Epithelial cell of esophagus (primary cell): ENCODE results near the gene LSS.

Experiments
- DNase-seq: peaks from one replicate; pipeline ENCODE4 v3.0.0; 2010; ENCODE audit warnings: low read depth
- H3K4me3 ChIP-seq: 2 replicates; pipeline ENCODE4 v1.5.1; 2011; ENCODE audit warnings: mild to moderate bottlenecking, low read length, control low read depth
- TF ChIP-seq, protein P1 (sequence below): IDR thresholded peaks from 2 replicates; pipeline ENCODE4 v1.5.1; 2011; ENCODE audit warnings: low read depth, mild to moderate bottlenecking, low read length, control low read depth, inconsistent platforms; ENCODE audit not compliant: insufficient read depth; ENCODE audit errors: missing control alignments

Gene LSS

GRCh38 chr21:46168659-46169386 lies 59.8 kb downstream of the LSS start:
- TF ChIP-seq, protein P1, sequence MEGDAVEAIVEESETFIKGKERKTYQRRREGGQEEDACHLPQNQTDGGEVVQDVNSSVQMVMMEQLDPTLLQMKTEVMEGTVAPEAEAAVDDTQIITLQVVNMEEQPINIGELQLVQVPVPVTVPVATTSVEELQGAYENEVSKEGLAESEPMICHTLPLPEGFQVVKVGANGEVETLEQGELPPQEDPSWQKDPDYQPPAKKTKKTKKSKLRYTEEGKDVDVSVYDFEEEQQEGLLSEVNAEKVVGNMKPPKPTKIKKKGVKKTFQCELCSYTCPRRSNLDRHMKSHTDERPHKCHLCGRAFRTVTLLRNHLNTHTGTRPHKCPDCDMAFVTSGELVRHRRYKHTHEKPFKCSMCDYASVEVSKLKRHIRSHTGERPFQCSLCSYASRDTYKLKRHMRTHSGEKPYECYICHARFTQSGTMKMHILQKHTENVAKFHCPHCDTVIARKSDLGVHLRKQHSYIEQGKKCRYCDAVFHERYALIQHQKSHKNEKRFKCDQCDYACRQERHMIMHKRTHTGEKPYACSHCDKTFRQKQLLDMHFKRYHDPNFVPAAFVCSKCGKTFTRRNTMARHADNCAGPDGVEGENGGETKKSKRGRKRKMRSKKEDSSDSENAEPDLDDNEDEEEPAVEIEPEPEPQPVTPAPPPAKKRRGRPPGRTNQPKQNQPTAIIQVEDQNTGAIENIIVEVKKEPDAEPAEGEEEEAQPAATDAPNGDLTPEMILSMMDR = no peak
- H3K4me3 ChIP-seq = no peak overlapping the region
- no peak for DNase-seq

DNA sequence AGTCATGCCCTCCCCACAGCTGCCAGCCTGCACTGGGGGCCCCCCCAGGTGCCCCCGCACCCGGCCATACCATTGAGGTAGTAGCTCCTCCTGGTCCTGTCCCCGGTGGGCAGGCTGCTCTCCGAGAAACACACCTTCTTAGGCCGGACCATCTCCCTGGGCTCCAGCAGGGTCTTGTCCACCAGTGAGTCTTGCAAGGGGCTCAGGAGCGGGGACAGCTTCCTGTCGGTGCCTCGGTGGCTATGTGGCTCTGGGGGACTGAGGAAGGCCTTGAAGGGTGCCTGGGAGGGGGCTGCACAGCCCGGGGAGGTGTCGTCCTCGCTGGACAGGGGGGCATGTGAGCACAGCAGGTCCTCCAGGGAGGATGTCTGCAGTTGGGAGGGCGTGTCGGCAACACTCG lies 60.3 kb downstream of the LSS start:
- no peak overlapping the region for H3K4me3 ChIP-seq
- TF ChIP-seq, protein P1 = no peak
- DNase-seq = no peak

- DNase-seq = no peak
- TF ChIP-seq, protein P1 = no peak
- H3K4me3 ChIP-seq = no peak overlapping the region
These were observed 63.5 kb downstream of the LSS start for GRCh38 chr21:46165098-46165497.

DNA sequence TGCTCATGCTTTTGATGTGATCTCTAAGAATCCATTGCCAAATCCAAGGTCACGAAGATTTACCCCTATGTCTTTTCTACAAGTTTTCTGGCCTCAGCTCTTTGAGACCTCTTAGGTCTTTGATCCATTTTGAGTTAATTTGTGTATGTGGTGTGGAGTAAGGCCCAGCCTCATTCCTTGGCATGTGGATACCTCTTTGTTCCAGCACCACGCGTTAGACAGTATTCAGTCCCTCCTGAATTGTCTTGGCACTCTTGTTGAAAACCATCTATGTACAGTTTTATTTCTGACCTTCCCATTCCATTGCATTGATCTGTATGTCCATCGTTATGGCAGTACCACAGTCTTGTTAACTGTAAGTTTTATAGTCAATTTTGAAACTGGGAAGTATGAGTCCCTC lies 65.2 kb downstream of the LSS start:
- TF ChIP-seq, protein P1 = no peak
- H3K4me3 ChIP-seq = no peak overlapping the region
- DNase-seq = no peak

DNA sequence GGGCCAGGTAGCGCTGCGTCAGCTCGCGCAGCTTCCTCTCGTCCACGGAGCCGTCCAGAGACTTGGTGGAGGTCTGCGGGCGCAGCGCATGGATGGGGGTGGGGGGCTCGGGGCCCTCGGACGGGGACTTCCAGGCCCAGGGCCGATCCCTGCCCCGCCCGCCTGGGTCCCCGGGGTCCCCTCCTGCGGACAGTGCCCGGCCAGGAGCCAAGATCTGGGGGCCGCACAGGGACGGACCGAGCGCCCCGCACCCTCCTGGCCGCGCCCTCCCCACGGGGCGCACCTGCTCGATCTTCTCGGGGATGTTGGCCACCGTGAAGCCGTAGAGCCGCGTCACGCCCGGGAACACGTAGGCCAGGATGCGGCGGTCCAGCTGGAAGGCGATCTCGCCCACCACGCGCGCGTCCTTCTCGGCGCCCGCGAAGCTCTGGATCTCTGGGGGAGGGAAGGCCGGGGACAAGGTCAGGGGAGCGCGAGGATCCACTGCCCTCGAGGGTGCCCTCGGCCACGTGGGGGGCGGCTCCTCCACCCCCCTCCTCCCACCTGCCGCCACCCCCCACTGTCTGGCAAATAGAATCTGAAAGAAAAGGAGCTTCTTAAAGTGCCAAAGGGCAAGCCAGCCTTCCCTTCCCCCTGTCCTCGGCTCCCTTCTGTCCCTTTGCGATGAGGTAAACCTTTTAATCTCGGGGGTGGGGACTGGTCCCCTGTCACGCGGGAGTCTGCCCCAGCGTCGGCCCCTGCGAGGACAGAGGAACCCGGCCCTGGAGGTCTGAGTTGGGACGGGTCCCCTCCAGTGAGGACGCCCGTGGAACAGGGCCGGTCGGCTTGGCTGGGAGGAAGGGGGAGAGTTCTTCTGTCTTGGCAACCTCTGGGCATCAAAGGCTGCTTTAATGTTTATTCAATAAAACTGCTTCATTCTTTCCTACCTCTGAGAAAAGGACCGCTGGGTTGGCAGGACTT lies 66.7 kb downstream of the LSS start:
- no peak for DNase-seq
- H3K4me3 ChIP-seq = no peak overlapping the region
- TF ChIP-seq, protein P1 = no peak

DNA sequence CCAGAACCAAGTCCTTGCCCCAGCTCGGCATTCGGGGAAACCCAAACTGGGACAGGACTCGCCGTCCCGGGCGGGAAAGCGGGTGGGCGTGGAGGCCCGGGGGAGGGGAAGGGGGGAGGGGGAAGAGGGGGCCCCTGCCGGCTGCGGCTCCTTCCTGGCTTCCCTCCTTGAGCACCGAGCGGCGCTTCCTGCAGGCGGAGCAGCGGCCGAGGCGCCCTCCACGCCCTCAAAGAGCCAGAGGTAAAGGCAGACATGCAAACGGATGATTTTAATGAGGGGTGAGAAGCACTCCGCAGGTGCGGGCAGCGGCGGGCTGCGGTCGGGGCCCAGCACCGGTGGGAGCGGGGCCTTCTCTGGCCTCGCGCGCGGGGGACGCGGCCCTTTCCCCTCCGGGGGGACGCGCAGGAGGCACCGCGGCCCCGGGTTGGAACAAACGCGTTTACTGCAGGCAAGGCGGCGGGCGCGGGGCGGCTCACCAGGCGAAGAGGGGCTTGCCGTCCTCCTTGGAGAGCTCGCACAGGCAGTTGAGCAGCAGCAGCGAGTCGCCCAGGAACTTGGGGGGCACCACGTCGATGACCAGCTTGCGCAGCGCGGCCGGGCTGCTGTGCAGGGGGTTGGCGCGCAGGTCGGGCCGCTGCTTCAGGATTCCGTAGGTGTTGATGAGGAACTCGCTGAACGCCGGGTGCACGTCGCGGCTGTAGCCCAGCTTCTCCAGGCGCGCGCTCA lies 67.5 kb downstream of the LSS start:
- no peak overlapping the region for H3K4me3 ChIP-seq
- DNase-seq = peak; percentile 13
- TF ChIP-seq, protein P1 = no peak
